ENCODE measurements around the gene STX8. TPM values are rescaled to one million over a fixed set of nuclear protein-coding genes. Genes with fewer than 3 reads are reported as not detected.
"Not testable (repeated sequence)": the region's sequence is repeated elsewhere in the genome, so short reads cannot be mapped to it uniquely, and the experiment has no call there.

The STX8 gene
- polyA plus RNA-seq, 3 donors from 2014 or later = 249 to 381 (median 263) TPM

GRCh38 chr17:9380361-9380760 lies 195.3 kb downstream of the STX8 start:
- Mint-ChIP-seq H3K27me3 (ENCODE audit: low read depth in 3 of 3) (peaks cover 0 to 2% (median 0%) of the 10 kb centered on the region in 3 donors), H3K27ac (no peak overlapping the region), H3K4me3 (no peak overlapping the region), H3K4me1 (peaks cover 0 to 5% of the 10 kb centered on the region in 2 donors), H3K9me3 (no peaks in the 10 kb centered on the region), H3K36me3 (peaks cover 20 to 30% (median 25%) of the 10 kb centered on the region in 3 donors)
- DNase-seq = no peak

GRCh38 chr17:9376177-9376576 lies 199.4 kb downstream of the STX8 start:
- H3K27me3 Mint-ChIP-seq (ENCODE audit: low read depth in 3 of 3); H3K27ac Mint-ChIP-seq; H3K4me3 Mint-ChIP-seq; H3K4me1 Mint-ChIP-seq; DNase-seq; H3K9me3 Mint-ChIP-seq: not testable (repeated sequence)
- peaks cover 20 to 28% (median 25%) of the 10 kb centered on the region in 3 donors for H3K36me3 Mint-ChIP-seq

GRCh38 chr17:9371019-9371418 lies 204.6 kb downstream of the STX8 start:
- peaks cover 3 to 10% (median 4%) of the 10 kb centered on the region in 3 donors for H3K36me3 Mint-ChIP-seq
- no peak for DNase-seq
- H3K9me3 Mint-ChIP-seq = peaks cover 0 to 2% (median 0%) of the 10 kb centered on the region in 6 donors
- H3K27ac Mint-ChIP-seq = no peak overlapping the region
- H3K4me3 Mint-ChIP-seq = no peak overlapping the region
- H3K4me1 Mint-ChIP-seq = peaks cover 8 to 9% of the 10 kb centered on the region in 2 donors
- H3K27me3 Mint-ChIP-seq (ENCODE audit: low read depth in 3 of 3) = peaks cover 0 to 2% (median 0%) of the 10 kb centered on the region in 3 donors

- H3K4me1 Mint-ChIP-seq = peaks cover 8% of the 10 kb centered on the region in 2 donors
- H3K27ac Mint-ChIP-seq = no peak overlapping the region
- peaks cover 0 to 2% (median 0%) of the 10 kb centered on the region in 6 donors for H3K9me3 Mint-ChIP-seq
- no peak for DNase-seq
- H3K27me3 Mint-ChIP-seq (ENCODE audit: low read depth in 3 of 3) = peaks cover 0 to 2% (median 0%) of the 10 kb centered on the region in 3 donors
- H3K36me3 Mint-ChIP-seq = peaks cover 0 to 4% (median 0%) of the 10 kb centered on the region in 3 donors
- H3K4me3 Mint-ChIP-seq = no peak overlapping the region
Observed at GRCh38 chr17:9370467-9370866, 205.2 kb downstream of the STX8 start.

- DNase-seq = no peak
- Mint-ChIP-seq H3K27ac (peak overlapping the region in 1 of 6 donors; percentile 38), H3K4me1 (peaks cover 15 to 17% of the 10 kb centered on the region in 2 donors), H3K9me3 (peaks cover 0 to 2% (median 0%) of the 10 kb centered on the region in 6 donors), H3K4me3 (no peak overlapping the region), H3K36me3 (peaks cover 0 to 4% (median 4%) of the 10 kb centered on the region in 3 donors), H3K27me3 (ENCODE audit: low read depth in 3 of 3) (peaks cover 0 to 2% (median 0%) of the 10 kb centered on the region in 3 donors)
Observed at GRCh38 chr17:9368631-9369030, 207.0 kb downstream of the STX8 start.

- Mint-ChIP-seq H3K27ac (peak overlapping the region in 2 of 6 donors; percentile 9 to 37), H3K9me3 (peaks cover 0 to 2% (median 0%) of the 10 kb centered on the region in 6 donors), H3K4me3 (no peak overlapping the region), H3K4me1 (peaks cover 16 to 17% of the 10 kb centered on the region in 2 donors), H3K36me3 (peaks cover 0 to 4% (median 4%) of the 10 kb centered on the region in 3 donors), H3K27me3 (ENCODE audit: low read depth in 3 of 3) (peaks cover 0 to 2% (median 0%) of the 10 kb centered on the region in 3 donors)
- DNase-seq = no peak
Observed at GRCh38 chr17:9367156-9367555, 208.5 kb downstream of the STX8 start.

- peak overlapping the region in 1 of 6 donors; percentile 20 for H3K27ac Mint-ChIP-seq
- peaks cover 0 to 2% (median 0%) of the 10 kb centered on the region in 6 donors for H3K9me3 Mint-ChIP-seq
- H3K4me1 Mint-ChIP-seq = peaks cover 13 to 16% of the 10 kb centered on the region in 2 donors
- H3K4me3 Mint-ChIP-seq = no peak overlapping the region
- no peak for DNase-seq
- H3K36me3 Mint-ChIP-seq = peaks cover 0 to 4% (median 4%) of the 10 kb centered on the region in 3 donors
- H3K27me3 Mint-ChIP-seq (ENCODE audit: low read depth in 3 of 3) = no peaks in the 10 kb centered on the region
Observed at GRCh38 chr17:9364837-9365430, 210.7 kb downstream of the STX8 start.

- Mint-ChIP-seq H3K4me1 (peaks cover 11% of the 10 kb centered on the region in 2 donors), H3K27ac (no peak overlapping the region), H3K9me3 (peaks cover 0 to 2% (median 0%) of the 10 kb centered on the region in 6 donors), H3K4me3 (no peak overlapping the region), H3K27me3 (ENCODE audit: low read depth in 3 of 3) (no peaks in the 10 kb centered on the region), H3K36me3 (peaks cover 0 to 4% (median 2%) of the 10 kb centered on the region in 3 donors)
- DNase-seq = no peak
Observed at GRCh38 chr17:9363440-9364350, 211.9 kb downstream of the STX8 start.

- Mint-ChIP-seq H3K36me3 (peaks cover 0 to 4% (median 0%) of the 10 kb centered on the region in 3 donors), H3K27ac (peak overlapping the region in 1 of 6 donors; percentile 14), H3K9me3 (no peaks in the 10 kb centered on the region), H3K4me3 (no peak overlapping the region), H3K27me3 (ENCODE audit: low read depth in 3 of 3) (no peaks in the 10 kb centered on the region), H3K4me1 (peaks cover 8 to 9% of the 10 kb centered on the region in 2 donors)
- DNase-seq = no peak
Observed at GRCh38 chr17:9361188-9361955, 214.2 kb downstream of the STX8 start.

GRCh38 chr17:9360677-9361081 lies 214.9 kb downstream of the STX8 start:
- H3K27me3 Mint-ChIP-seq (ENCODE audit: low read depth in 3 of 3) = no peaks in the 10 kb centered on the region
- no peak overlapping the region for H3K4me3 Mint-ChIP-seq
- peaks cover 8 to 9% of the 10 kb centered on the region in 2 donors for H3K4me1 Mint-ChIP-seq
- H3K27ac Mint-ChIP-seq = no peak overlapping the region
- DNase-seq = no peak
- H3K9me3 Mint-ChIP-seq = no peaks in the 10 kb centered on the region
- H3K36me3 Mint-ChIP-seq = peaks cover 0 to 4% (median 0%) of the 10 kb centered on the region in 3 donors

- peaks cover 0 to 2% (median 0%) of the 10 kb centered on the region in 6 donors for H3K9me3 Mint-ChIP-seq
- H3K27ac Mint-ChIP-seq = no peak overlapping the region
Observed at GRCh38 chr17:9356488-9356911, 219.1 kb downstream of the STX8 start.

GRCh38 chr17:9355846-9356245 lies 219.8 kb downstream of the STX8 start:
- Mint-ChIP-seq H3K9me3 (peaks cover 0 to 2% (median 0%) of the 10 kb centered on the region in 6 donors), H3K27ac (no peak overlapping the region), H3K36me3 (no peaks in the 10 kb centered on the region), H3K4me3 (no peak overlapping the region), H3K4me1 (peaks cover 2 to 3% of the 10 kb centered on the region in 2 donors), H3K27me3 (ENCODE audit: low read depth in 3 of 3) (no peaks in the 10 kb centered on the region)
- DNase-seq = no peak

More at GRCh38 chr17:9356488-9356911, 219.1 kb downstream of the STX8 start:
- Mint-ChIP-seq H3K36me3 (no peaks in the 10 kb centered on the region), H3K4me3 (no peak overlapping the region), H3K4me1 (peaks cover 0 to 3% of the 10 kb centered on the region in 2 donors), H3K27me3 (ENCODE audit: low read depth in 3 of 3) (no peaks in the 10 kb centered on the region)
- no peak for DNase-seq

- H3K36me3 Mint-ChIP-seq; H3K27me3 Mint-ChIP-seq (ENCODE audit: low read depth in 3 of 3); DNase-seq; H3K4me3 Mint-ChIP-seq; H3K9me3 Mint-ChIP-seq; H3K4me1 Mint-ChIP-seq; H3K27ac Mint-ChIP-seq: not testable (repeated sequence)
Observed at GRCh38 chr17:9355231-9355630, 220.4 kb downstream of the STX8 start.

Data from immature natural killer cell (primary cell).